Myometrial cell (primary cell): ENCODE measurements around the gene ZFP42. TPM values are rescaled to one million over a fixed set of nuclear protein-coding genes. Genes with fewer than 3 reads are reported as not detected.

Experiments
- total RNA-seq: library from RNA; depleted of rRNA; stranded (reverse); fragments of >200 nt; gene quantifications from 2 replicates; pipeline ENCODE4 v1.2.3, GENCODE V29; 2015

Gene ZFP42
- not detected in 2 replicates for total RNA-seq

GRCh38 chr4:187995322-187996207 is at the start of gene ZFP42:
Gene ZFP42, plus strand, starts transcription at chr4:187995771. Its CDS starts 7,037 bp downstream, at chr4:188002808.

Other genes with a start within 250 kb of the ZFP42 start
- not detected in 2 replicates for gene TRIML2, start 113.8 kb downstream of the ZFP42 start, total RNA-seq
- not detected in 2 replicates for gene TRIML1, start 143.7 kb downstream of the ZFP42 start, total RNA-seq